ENCODE results near the gene BEGAIN. TPM values are rescaled to one million over a fixed set of nuclear protein-coding genes. Genes with fewer than 3 reads are reported as not detected.

BEGAIN gene
- polyA plus RNA-seq, 1 donor from 2014 or later: 10.9 TPM

DNA sequence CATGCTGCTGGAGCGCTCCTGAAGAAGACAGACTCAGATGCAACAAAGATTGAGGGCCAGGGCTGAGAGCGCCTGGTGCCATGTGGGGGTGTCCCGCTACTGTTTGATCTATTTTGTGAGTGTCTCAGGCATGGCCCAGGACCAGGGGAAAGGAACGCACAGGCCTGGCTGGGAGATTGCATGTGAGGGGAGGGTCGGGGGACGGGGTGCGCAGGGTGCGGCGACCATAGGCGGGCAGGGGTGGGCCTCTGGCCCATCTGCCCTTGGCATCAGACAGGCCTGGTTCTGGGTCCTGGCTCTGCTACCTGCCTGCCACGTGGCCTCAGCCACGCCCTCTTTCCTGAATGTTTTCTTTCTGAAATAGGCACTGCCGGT lies 47.5 kb downstream of the BEGAIN start:
- Histone ChIP-seq H4K20me1 (ENCODE audit: insufficient read depth) (no peaks in the 10 kb centered on the region), H3K9me2 (ENCODE audit: insufficient read depth, low read length) (no peaks in the 10 kb centered on the region), H3F3A (ENCODE audit: insufficient read depth, low read length, poor library complexity, severe bottlenecking) (no peaks in the 10 kb centered on the region), H2AFZ (ENCODE audit: low read depth, low read length) (no peak overlapping the region), H3K27ac (ENCODE audit: low read length) (no peak overlapping the region), H3K9me3 (ENCODE audit: low read length) (no peaks in the 10 kb centered on the region), H3K27me3 (ENCODE audit: insufficient read depth, low read depth, low read length) (no peaks in the 10 kb centered on the region), H3K9ac (ENCODE audit: low read length) (no peak overlapping the region), H3K4me3 (ENCODE audit: low read length) (no peak overlapping the region), H3K36me3 (ENCODE audit: insufficient read depth, low read length) (no peaks in the 10 kb centered on the region), H3K4me2 (ENCODE audit: low read length) (no peak overlapping the region), H3K79me2 (replicated peaks; ENCODE audit: insufficient read depth, low read length) (no peaks in the 10 kb centered on the region)
- TF ChIP-seq EZH2 (IDR thresholded peaks at IDR 0.05; ENCODE audit: borderline replicate concordance, insufficient read depth, low read length, poor library complexity, severe bottlenecking) (no peak), CTCF (IDR thresholded peaks at IDR 0.05; ENCODE audit: poor library complexity, severe bottlenecking) (no peak), TAF1 (IDR thresholded peaks at IDR 0.05; ENCODE audit: low read depth) (no peak), REST (IDR thresholded peaks at IDR 0.05; ENCODE audit: borderline replicate concordance) (no peak), POLR2AphosphoS5 (IDR thresholded peaks at IDR 0.05) (no peak), SMC3 (conservative IDR thresholded peaks at IDR 0.05; ENCODE audit: poor library complexity) (no peak), RAD21 (conservative IDR thresholded peaks at IDR 0.05) (no peak), MXI1 (conservative IDR thresholded peaks at IDR 0.05; ENCODE audit: poor library complexity, severe bottlenecking) (no peak), EP300 (conservative IDR thresholded peaks at IDR 0.05; ENCODE audit: poor library complexity, severe bottlenecking) (no peak)

GRCh38 chr14:100539003-100539660 lies 48.1 kb downstream of the BEGAIN start:
- Histone ChIP-seq H3K4me3 (ENCODE audit: low read length) (no peak overlapping the region), H3F3A (ENCODE audit: insufficient read depth, low read length, poor library complexity, severe bottlenecking) (no peaks in the 10 kb centered on the region), H3K9ac (ENCODE audit: low read length) (no peak overlapping the region), H3K79me2 (replicated peaks; ENCODE audit: insufficient read depth, low read length) (no peaks in the 10 kb centered on the region), H3K4me2 (ENCODE audit: low read length) (no peak overlapping the region), H3K27me3 (ENCODE audit: insufficient read depth, low read depth, low read length) (no peaks in the 10 kb centered on the region), H3K36me3 (ENCODE audit: insufficient read depth, low read length) (no peaks in the 10 kb centered on the region), H3K27ac (ENCODE audit: low read length) (no peak overlapping the region), H3K9me2 (ENCODE audit: insufficient read depth, low read length) (no peaks in the 10 kb centered on the region), H4K20me1 (ENCODE audit: insufficient read depth) (no peaks in the 10 kb centered on the region), H3K9me3 (ENCODE audit: low read length) (no peaks in the 10 kb centered on the region), H2AFZ (ENCODE audit: low read depth, low read length) (no peak overlapping the region)
- TF ChIP-seq RAD21 (conservative IDR thresholded peaks at IDR 0.05) (no peak), REST (IDR thresholded peaks at IDR 0.05; ENCODE audit: borderline replicate concordance) (no peak), EP300 (conservative IDR thresholded peaks at IDR 0.05; ENCODE audit: poor library complexity, severe bottlenecking) (no peak), EZH2 (IDR thresholded peaks at IDR 0.05; ENCODE audit: borderline replicate concordance, insufficient read depth, low read length, poor library complexity, severe bottlenecking) (no peak), CTCF (IDR thresholded peaks at IDR 0.05; ENCODE audit: poor library complexity, severe bottlenecking) (no peak), TAF1 (IDR thresholded peaks at IDR 0.05; ENCODE audit: low read depth) (no peak), SMC3 (conservative IDR thresholded peaks at IDR 0.05; ENCODE audit: poor library complexity) (no peak), POLR2AphosphoS5 (IDR thresholded peaks at IDR 0.05) (no peak), MXI1 (conservative IDR thresholded peaks at IDR 0.05; ENCODE audit: poor library complexity, severe bottlenecking) (no peak)
